SK-N-SH (cell line): ENCODE results near the gene NKAIN1. TPM values are rescaled to one million over a fixed set of nuclear protein-coding genes. Genes with fewer than 3 reads are reported as not detected.

Experiments
- CTCF ChIA-PET: fragments of 300-600, 350-600 bp; formaldehyde crosslinking; extraction: SDS; loops from one replicate; lab custom pipeline; 2021; lab: Yijun Ruan, JAX
- POLR2A ChIA-PET: fragments of 350-600 bp; sonication (Branson Sonifier 250); formaldehyde crosslinking; extraction: SDS; loops from one replicate; lab custom pipeline; 2020; ENCODE audit warnings: antibody characterized with exemption, inconsistent platforms; lab: Yijun Ruan, JAX
- DNase-seq: peaks from one replicate; pipeline ENCODE4 v3.0.0; 2012
- H2AFZ ChIP-seq: fragments of 200-600 bp; sonication (generic); 2 replicates; pipeline ENCODE4 v1.8.1; 2016; ENCODE audit warnings: antibody characterized with exemption, mild to moderate bottlenecking, low read depth
- H3F3A ChIP-seq: fragments of 200-600 bp; sonication (generic); replicated peaks from 2 replicates; pipeline ENCODE3; 2016; ENCODE audit warnings: antibody characterized with exemption, mild to moderate bottlenecking; ENCODE audit not compliant: insufficient read depth
- H3K27ac ChIP-seq, 2 experiments: fragments of 200-500 bp in 1 of 2; fragments of 200-600 bp in 1 of 2; sonication (Bioruptor generic) in 1 of 2; sonication (generic), shearing (Covaris generic) in 1 of 2; 2 replicates each; pipeline versions ENCODE4 v1.5.1 to v1.6.1; 2014 to 2016; ENCODE audit warnings: low read depth in 2 of 2, inconsistent platforms in 1 of 2, low read length in 1 of 2, mild to moderate bottlenecking in 1 of 2, mixed read lengths in 1 of 2
- H3K27me3 ChIP-seq: fragments of 200-600 bp; sonication (generic), shearing (Covaris generic); 2 replicates; pipeline ENCODE4 v1.6.1; 2016; ENCODE audit warnings: mixed run types; ENCODE audit not compliant: insufficient read depth
- H3K36me3 ChIP-seq, 2 experiments: fragments of 200-500 bp in 1 of 2; fragments of 200-600 bp in 1 of 2; sonication (Bioruptor generic) in 1 of 2; sonication (generic) in 1 of 2; replicated peaks in 1 of 2; 2 replicates each; pipeline versions ENCODE3 to v1.5.1; 2014 to 2016; ENCODE audit warnings: low read length in 1 of 2, mild to moderate bottlenecking in 1 of 2; ENCODE audit not compliant: insufficient read depth in 2 of 2, control insufficient read depth in 1 of 2
- H3K4me1 ChIP-seq, 2 experiments: fragments of 200-500 bp in 1 of 2; fragments of 200-600 bp in 1 of 2; sonication (Bioruptor generic) in 1 of 2; sonication (generic), shearing (Covaris generic) in 1 of 2; 2 replicates each; pipeline versions ENCODE4 v1.5.1 to v1.6.1; 2014 to 2016; ENCODE audit warnings: low read depth in 1 of 2, low read length in 1 of 2, mixed run types in 1 of 2; ENCODE audit not compliant: insufficient read depth in 2 of 2, control insufficient read depth in 1 of 2
- H3K4me2 ChIP-seq: fragments of 200-600 bp; sonication (generic), shearing (Covaris generic); 2 replicates; pipeline ENCODE4 v1.6.1; 2017; ENCODE audit warnings: mixed run types
- H3K4me3 ChIP-seq, 2 experiments: fragments of 200-500 bp in 1 of 2; fragments of 200-600 bp in 1 of 2; sonication (Bioruptor generic) in 1 of 2; sonication (generic), shearing (Covaris generic) in 1 of 2; 2 replicates each; pipeline versions ENCODE4 v1.5.1 to v1.8.1; 2014 to 2016; ENCODE audit warnings: low read depth in 2 of 2, inconsistent platforms in 1 of 2, low read length in 1 of 2, mild to moderate bottlenecking in 1 of 2, mixed read lengths in 1 of 2, moderate library complexity in 1 of 2
- H3K79me2 ChIP-seq: fragments of 200-600 bp; sonication (generic); 2 replicates; pipeline ENCODE4 v1.8.1; 2017; ENCODE audit warnings: mild to moderate bottlenecking; ENCODE audit not compliant: insufficient read depth
- H3K9ac ChIP-seq: fragments of 200-600 bp; sonication (generic); 2 replicates; pipeline ENCODE4 v1.6.1; 2017; ENCODE audit warnings: mixed run types
- H3K9me2 ChIP-seq: fragments of 200-600 bp; sonication (generic); 2 replicates; pipeline ENCODE4 v1.6.1; 2017; ENCODE audit warnings: mixed run types
- H3K9me3 ChIP-seq: fragments of 200-600 bp; sonication (generic); 2 replicates; pipeline ENCODE4 v1.6.1; 2017; ENCODE audit warnings: mixed run types, mild to moderate bottlenecking, moderate library complexity
- H4K20me1 ChIP-seq: fragments of 200-600 bp; sonication (generic); 2 replicates; pipeline ENCODE4 v1.6.1; 2017; ENCODE audit warnings: mild to moderate bottlenecking, mixed run types; ENCODE audit not compliant: insufficient read depth
- CHD2 ChIP-seq: fragments of 150-350 bp; IDR thresholded peaks from 2 replicates; pipeline ENCODE4 v1.6.1; 2018; ENCODE audit warnings: low read length; ENCODE audit not compliant: partially characterized antibody
- CTCF ChIP-seq: fragments of 200-600 bp; sonication (generic); IDR thresholded peaks from 2 replicates; pipeline ENCODE4 v1.6.1; 2017; ENCODE audit warnings: antibody characterized with exemption, mild to moderate bottlenecking, moderate library complexity
- ELF1 ChIP-seq: IDR thresholded peaks from 2 replicates; pipeline ENCODE4 v1.4.0; 2012
- FOSL2 ChIP-seq: IDR thresholded peaks from 2 replicates; pipeline ENCODE4 v1.4.0; 2012; ENCODE audit warnings: low read depth, mild to moderate bottlenecking, moderate library complexity, borderline replicate concordance
- GABPA ChIP-seq: IDR thresholded peaks from 2 replicates; pipeline ENCODE4 v1.4.0; 2012; ENCODE audit warnings: low read depth, mild to moderate bottlenecking
- RFX5 ChIP-seq: IDR thresholded peaks from 2 replicates; pipeline ENCODE4 v1.6.1; 2012; ENCODE audit warnings: mild to moderate bottlenecking, improper control_type of control experiment, low read length
- SIN3A ChIP-seq: IDR thresholded peaks from 2 replicates; pipeline ENCODE4 v1.6.1; 2012; ENCODE audit warnings: low read depth, mild to moderate bottlenecking, low read length, moderate library complexity, borderline replicate concordance
- ZBTB33 ChIP-seq: IDR thresholded peaks from 2 replicates; pipeline ENCODE4 v1.4.0; 2012; ENCODE audit warnings: low read depth, borderline replicate concordance
- WGBS: methylation state at CpG from one replicate; pipeline ENCODE4 v1.1.6; 2017; ENCODE audit warnings: low lambda C conversion rate; 5-methylcytosine and 5-hydroxymethylcytosine counted together
- polyA plus RNA-seq, 3 experiments: library from polyadenylated mRNA; depleted of rRNA; stranded (reverse); fragments of >200 nt; gene quantifications; 2 replicates each; pipeline ENCODE4 v1.2.3, GENCODE V29; 2012

NKAIN1 gene
- polyA plus RNA-seq, 1 of the 3 experiments (the other 2 are of a cell fraction), result 0.54 TPM

- TF ChIP-seq CHD2, result peak; percentile 12
- no peak for TF ChIP-seq ELF1
- no peak for TF ChIP-seq SIN3A
Observed at GRCh38 chr1:31216016-31216415, 23.7 kb downstream of the NKAIN1 start (continued).

GRCh38 chr1:31215065-31215570 is 24.6 kb downstream of the NKAIN1 start:
- H3K27ac ChIP-seq, result peak overlapping the region in 1 of 2 experiments; percentile 82; a peak in 2 of 4 replicates
- 48% methylated on average over 11 of the region's 11 CpGs for WGBS
- H3K9me3 ChIP-seq, result no peaks in the 10 kb centered on the region
- POLR2A ChIA-PET, result interaction anchor here (0.6 kb wide), 1 partner anchor 12 kb away, joined by 3 read pairs; no protein-coding TSS in a partner anchor
- peak; percentile 96 for TF ChIP-seq RFX5
- TF ChIP-seq GABPA, result no peak
- TF ChIP-seq, all 33 proteins: peak for 1
- no peaks in the 10 kb centered on the region for H3F3A ChIP-seq
- H3K27me3 ChIP-seq, result no peaks in the 10 kb centered on the region
- no peaks in the 10 kb centered on the region for H3K79me2 ChIP-seq
- H3K36me3 ChIP-seq, result no peaks in the 10 kb centered on the region
- H3K4me1 ChIP-seq, result peaks cover 0 to 36% of the 10 kb centered on the region in 2 experiments; a peak in 2 of 4 replicates
- H3K9ac ChIP-seq, result no peak overlapping the region
- no peak overlapping the region for H2AFZ ChIP-seq
- CTCF ChIA-PET, result interaction anchor here (0.7 to 4.6 kb wide), 3 partner anchors 17 to 31 kb away, joined by 3 to 49 read pairs (median 4); no protein-coding TSS in a partner anchor
- H3K4me3 ChIP-seq, result no peak overlapping the region
- peak; percentile 55 for DNase-seq
- no peaks in the 10 kb centered on the region for H3K9me2 ChIP-seq
- H4K20me1 ChIP-seq, result no peaks in the 10 kb centered on the region
- no peak overlapping the region for H3K4me2 ChIP-seq

- Histone ChIP-seq H3K4me3 (no peak overlapping the region), H4K20me1 (no peaks in the 10 kb centered on the region), H2AFZ (no peak overlapping the region), H3K9me3 (no peaks in the 10 kb centered on the region), H3K4me1 (peaks cover 0 to 35% of the 10 kb centered on the region in 2 experiments; a peak in 2 of 4 replicates), H3K27me3 (no peaks in the 10 kb centered on the region), H3K27ac (peak overlapping the region in 1 of 2 experiments; percentile 82; a peak in 2 of 4 replicates), H3K79me2 (no peaks in the 10 kb centered on the region), H3K9ac (no peak overlapping the region)
- no peak for DNase-seq
- POLR2A ChIA-PET, result interaction anchor here (0.8 kb wide), 1 partner anchor 42 kb away, joined by 3 read pairs; no protein-coding TSS in a partner anchor
- CTCF ChIA-PET, result interaction anchor here (0.7 to 4.6 kb wide), 6 partner anchors 13 to 33 kb away, joined by 3 to 49 read pairs (median 5); no protein-coding TSS in a partner anchor
- WGBS, result 64% methylated on average over 12 of the region's 12 CpGs
- TF ChIP-seq CTCF (0 out of 2 replicates have a peak, but pooled peaks have one; percentile 14), ZBTB33 (no peak), FOSL2 (no peak)
- TF ChIP-seq, all 33 proteins: peak for 1
- H3K4me2 ChIP-seq, result no peak overlapping the region
- H3F3A ChIP-seq, result no peaks in the 10 kb centered on the region
- H3K36me3 ChIP-seq, result no peaks in the 10 kb centered on the region
- no peaks in the 10 kb centered on the region for H3K9me2 ChIP-seq
Observed at GRCh38 chr1:31214316-31215064, 25.2 kb downstream of the NKAIN1 start.
